Body of pancreas (tissue), 4 donors: ENCODE data around the gene CD247. TPM values are rescaled to one million over a fixed set of nuclear protein-coding genes. Genes with fewer than 3 reads are reported as not detected.

ENCODE experiments used
- ATAC-seq: fragments of 150-250 bp; one replicate; pipeline ENCODE4 v1.9.1; 2016
- DNase-seq, 4 donors: peaks; one replicate each; pipeline ENCODE4 v3.0.0-alpha.2; 2019
- H3K27ac ChIP-seq, 4 donors: fragments of 200-600 bp; sonication (generic); 1 replicate in 3 of 4; 2 replicates in 1 of 4; pipeline versions ENCODE4 v1.5.1 to v1.6.1; 2016 to 2019; ENCODE audit warnings: mild to moderate bottlenecking in 1 of 4, mixed read lengths in 1 of 4, moderate library complexity in 1 of 4
- H3K27me3 ChIP-seq, 2 donors: fragments of 200-600 bp; sonication (generic); one replicate each; pipeline ENCODE4 v1.6.0; 2016; ENCODE audit warnings: mild to moderate bottlenecking in 1 of 2
- H3K36me3 ChIP-seq, 2 donors: fragments of 200-600 bp; sonication (generic); replicated peaks in 1 of 2; 2 replicates each; pipeline ENCODE4 v1.5.1; 2016; ENCODE audit warnings: low read depth in 2 of 2; ENCODE audit not compliant: insufficient read depth in 1 of 2
- H3K4me1 ChIP-seq: fragments of 200-600 bp; sonication (generic); one replicate; pipeline ENCODE4 v1.6.0; 2016
- H3K4me3 ChIP-seq, 2 donors: fragments of 200-600 bp; sonication (generic); 1 replicate in 1 of 2; 2 replicates in 1 of 2; pipeline ENCODE4 v1.5.1; 2016 to 2019
- H3K9me3 ChIP-seq, 3 donors: fragments of 200-600 bp; sonication (generic); 1 replicate in 2 of 3; 2 replicates in 1 of 3; pipeline ENCODE4 v1.5.1; 2016
- CTCF ChIP-seq, 7 experiments: fragments of 450-650 bp in 4 of 7; fragments of 200-600 bp in 3 of 7; sonication (generic) in 3 of 7; IDR thresholded peaks; one replicate each; pipeline ENCODE4 v1.5.1; 2016 to 2019; ENCODE audit warnings: antibody characterized with exemption in 7 of 7
- POLR2A ChIP-seq, 3 donors: fragments of 450-650 bp; IDR thresholded peaks; one replicate each; pipeline ENCODE4 v1.6.1; 2016; ENCODE audit warnings: antibody characterized with exemption in 3 of 3, mild to moderate bottlenecking in 2 of 3
- WGBS, 2 donors: methylation state at CpG; one replicate each; pipeline ENCODE4 v1.1.5; 2017; 5-methylcytosine and 5-hydroxymethylcytosine counted together
- intact Hi-C: fragments of 100-400 bp; cut with DNase I; formaldehyde crosslinking; loops from one replicate; pipeline ENCODE4 v1.15.1; 2023
- total RNA-seq, 2 donors: library from RNA; depleted of rRNA; stranded (reverse); fragments of >200 nt; gene quantifications; one replicate each; pipeline ENCODE4 v1.1.0, GENCODE V29; 2016

CD247 gene
- total RNA-seq, 2 donors from 2014 or later = 2.3 to 3.3 TPM

GRCh38 chr1:167499664-167500101, 18.6 kb downstream of the CD247 start:
- no peak for TF ChIP-seq CTCF (IDR thresholded peaks at IDR 0.05)
- no peak for TF ChIP-seq POLR2A (IDR thresholded peaks at IDR 0.05)
- no peaks in the 10 kb centered on the region for H3K36me3 ChIP-seq
- intact Hi-C loops = no loop called here
- H3K27me3 ChIP-seq = no peaks in the 10 kb centered on the region
- no peak overlapping the region for H3K4me3 ChIP-seq
- H3K9me3 ChIP-seq = no peaks in the 10 kb centered on the region
- peaks cover 6% of the 10 kb centered on the region for H3K4me1 ChIP-seq
- no peak for ATAC-seq
- 71 to 88% methylated on average over 3 of the region's 3 CpGs for WGBS, 2 donors
- DNase-seq = no peak
- no peak overlapping the region for H3K27ac ChIP-seq

- H3K27me3 ChIP-seq = no peaks in the 10 kb centered on the region
- no peak overlapping the region for H3K27ac ChIP-seq
- no peak for TF ChIP-seq CTCF (IDR thresholded peaks at IDR 0.05)
- TF ChIP-seq POLR2A (IDR thresholded peaks at IDR 0.05) = no peak
- no peaks in the 10 kb centered on the region for H3K36me3 ChIP-seq
- intact Hi-C loops = no loop called here
- WGBS, 2 donors = 48 to 64% methylated on average over 4 of the region's 4 CpGs
- ATAC-seq (no peak), DNase-seq (no peak)
- H3K9me3 ChIP-seq = no peaks in the 10 kb centered on the region
- H3K4me1 ChIP-seq = peaks cover 6% of the 10 kb centered on the region
- H3K4me3 ChIP-seq = no peak overlapping the region
These were observed 19.2 kb downstream of the CD247 start for GRCh38 chr1:167499106-167499505.

- H3K27ac ChIP-seq = no peak overlapping the region
- 80 to 86% methylated on average over 11 of the region's 11 CpGs for WGBS, 2 donors
- intact Hi-C loops = no loop called here
- H3K4me1 ChIP-seq = peaks cover 6% of the 10 kb centered on the region
- ATAC-seq (no peak), DNase-seq (no peak)
- no peak overlapping the region for H3K4me3 ChIP-seq
- no peaks in the 10 kb centered on the region for H3K9me3 ChIP-seq
- H3K36me3 ChIP-seq = no peaks in the 10 kb centered on the region
- no peaks in the 10 kb centered on the region for H3K27me3 ChIP-seq
- TF ChIP-seq CTCF (IDR thresholded peaks at IDR 0.05) (no peak), POLR2A (IDR thresholded peaks at IDR 0.05) (no peak)
These were observed 21.3 kb downstream of the CD247 start for GRCh38 chr1:167496797-167497619.

- 90 to 100% methylated on average over 2 of the region's 2 CpGs for WGBS, 2 donors
- intact Hi-C loops = no loop called here
- H3K4me3 ChIP-seq = no peak overlapping the region
- no peaks in the 10 kb centered on the region for H3K36me3 ChIP-seq
- H3K27ac ChIP-seq = no peak overlapping the region
- TF ChIP-seq CTCF (IDR thresholded peaks at IDR 0.05) = no peak
- TF ChIP-seq POLR2A (IDR thresholded peaks at IDR 0.05) = no peak
- ATAC-seq = no peak
- no peak for DNase-seq
- no peaks in the 10 kb centered on the region for H3K27me3 ChIP-seq
- no peaks in the 10 kb centered on the region for H3K9me3 ChIP-seq
- no peaks in the 10 kb centered on the region for H3K4me1 ChIP-seq
These were observed 25.0 kb downstream of the CD247 start for GRCh38 chr1:167493372-167493771.

GRCh38 chr1:167492481-167492910, 25.8 kb downstream of the CD247 start:
- H3K27ac ChIP-seq = no peak overlapping the region
- H3K4me1 ChIP-seq = no peaks in the 10 kb centered on the region
- no peaks in the 10 kb centered on the region for H3K27me3 ChIP-seq
- DNase-seq (no peak), ATAC-seq (no peak)
- H3K4me3 ChIP-seq = no peak overlapping the region
- 40 to 42% methylated on average over 5 of the region's 5 CpGs for WGBS, 2 donors
- intact Hi-C loops = no loop called here
- no peaks in the 10 kb centered on the region for H3K36me3 ChIP-seq
- no peak for TF ChIP-seq CTCF (IDR thresholded peaks at IDR 0.05)
- no peak for TF ChIP-seq POLR2A (IDR thresholded peaks at IDR 0.05)
- no peaks in the 10 kb centered on the region for H3K9me3 ChIP-seq
